Adipocyte (in vitro differentiated cells): ENCODE results near the gene SLX9.

Source experiments
- DNase-seq: peaks from one replicate; pipeline ENCODE4 v3.0.0-alpha.2; 2015; ENCODE audit warnings: low read depth
- H3K27me3 ChIP-seq: replicated peaks from 2 replicates; pipeline ENCODE4 v1.7.0; 2013; ENCODE audit warnings: mild to moderate bottlenecking, low read length, moderate library complexity; ENCODE audit not compliant: control insufficient read depth, insufficient read depth
- H3K36me3 ChIP-seq: 2 replicates; pipeline ENCODE4 v1.7.0; 2013; ENCODE audit warnings: low read length, mild to moderate bottlenecking, moderate library complexity; ENCODE audit not compliant: control insufficient read depth, insufficient read depth, severe bottlenecking
- H3K4me1 ChIP-seq: 2 replicates; pipeline ENCODE4 v1.7.0; 2013; ENCODE audit warnings: mild to moderate bottlenecking, low read length, moderate library complexity; ENCODE audit not compliant: control insufficient read depth, insufficient read depth
- H3K4me3 ChIP-seq: 2 replicates; pipeline ENCODE4 v1.7.0; 2013; ENCODE audit warnings: mild to moderate bottlenecking, low read length, moderate library complexity
- H3K9ac ChIP-seq: 2 replicates; pipeline ENCODE4 v1.7.0; 2013; ENCODE audit warnings: mild to moderate bottlenecking, low read length, moderate library complexity
- H3K9me3 ChIP-seq: 2 replicates; pipeline ENCODE4 v1.7.0; 2013; ENCODE audit warnings: mild to moderate bottlenecking, low read length, moderate library complexity; ENCODE audit not compliant: control insufficient read depth

The SLX9 gene

GRCh38 chr21:44996501-44996921 lies 56.7 kb downstream of the SLX9 start:
- peaks cover 8% of the 10 kb centered on the region for H3K27me3 ChIP-seq
- peaks cover 20% of the 10 kb centered on the region for H3K4me1 ChIP-seq
- H3K36me3 ChIP-seq = no peaks in the 10 kb centered on the region
- H3K9me3 ChIP-seq = no peaks in the 10 kb centered on the region
- H3K4me3 ChIP-seq = no peak overlapping the region
- no peak overlapping the region for H3K9ac ChIP-seq
- no peak for DNase-seq

- H3K27me3 ChIP-seq = peaks cover 4% of the 10 kb centered on the region
- no peaks in the 10 kb centered on the region for H3K36me3 ChIP-seq
- H3K4me3 ChIP-seq = no peak overlapping the region
- DNase-seq = no peak
- peaks cover 20% of the 10 kb centered on the region for H3K4me1 ChIP-seq
- H3K9ac ChIP-seq = no peak overlapping the region
- no peaks in the 10 kb centered on the region for H3K9me3 ChIP-seq
Measured at GRCh38 chr21:44996983-44997936, 57.4 kb downstream of the SLX9 start.

GRCh38 chr21:44998086-44998620 lies 58.3 kb downstream of the SLX9 start:
- Histone ChIP-seq H3K9ac (no peak overlapping the region), H3K27me3 (peaks cover 4% of the 10 kb centered on the region), H3K4me3 (no peak overlapping the region), H3K4me1 (peaks cover 21% of the 10 kb centered on the region), H3K36me3 (no peaks in the 10 kb centered on the region), H3K9me3 (no peaks in the 10 kb centered on the region)
- no peak for DNase-seq

GRCh38 chr21:44998621-44999427 lies 59.0 kb downstream of the SLX9 start:
- no peaks in the 10 kb centered on the region for H3K27me3 ChIP-seq
- no peak for DNase-seq
- H3K9ac ChIP-seq = no peak overlapping the region
- no peaks in the 10 kb centered on the region for H3K36me3 ChIP-seq
- no peaks in the 10 kb centered on the region for H3K9me3 ChIP-seq
- peaks cover 27% of the 10 kb centered on the region for H3K4me1 ChIP-seq
- H3K4me3 ChIP-seq = no peak overlapping the region

GRCh38 chr21:44999428-44999971 lies 59.7 kb downstream of the SLX9 start:
- H3K9me3 ChIP-seq = no peaks in the 10 kb centered on the region
- DNase-seq = no peak
- H3K36me3 ChIP-seq = no peaks in the 10 kb centered on the region
- peaks cover 21% of the 10 kb centered on the region for H3K4me1 ChIP-seq
- no peak overlapping the region for H3K9ac ChIP-seq
- no peaks in the 10 kb centered on the region for H3K27me3 ChIP-seq
- no peak overlapping the region for H3K4me3 ChIP-seq

- Histone ChIP-seq H3K9ac (no peak overlapping the region), H3K9me3 (no peaks in the 10 kb centered on the region), H3K4me1 (peaks cover 15% of the 10 kb centered on the region), H3K4me3 (no peak overlapping the region), H3K27me3 (no peaks in the 10 kb centered on the region), H3K36me3 (no peaks in the 10 kb centered on the region)
- DNase-seq = no peak
Measured at GRCh38 chr21:44999972-45000636, 60.3 kb downstream of the SLX9 start.

- DNase-seq = no peak
- peaks cover 15% of the 10 kb centered on the region for H3K4me1 ChIP-seq
- no peak overlapping the region for H3K9ac ChIP-seq
- H3K27me3 ChIP-seq = no peaks in the 10 kb centered on the region
- no peaks in the 10 kb centered on the region for H3K36me3 ChIP-seq
- no peak overlapping the region for H3K4me3 ChIP-seq
- peaks cover 2% of the 10 kb centered on the region for H3K9me3 ChIP-seq
Measured at GRCh38 chr21:45000637-45001133, 60.9 kb downstream of the SLX9 start.

GRCh38 chr21:45001134-45002095 lies 61.6 kb downstream of the SLX9 start:
- DNase-seq = peak; percentile 48
- H3K9ac ChIP-seq = no peak overlapping the region
- no peaks in the 10 kb centered on the region for H3K36me3 ChIP-seq
- H3K4me3 ChIP-seq = no peak overlapping the region
- H3K27me3 ChIP-seq = no peaks in the 10 kb centered on the region
- H3K4me1 ChIP-seq = peaks cover 15% of the 10 kb centered on the region
- peaks cover 7% of the 10 kb centered on the region for H3K9me3 ChIP-seq

- H3K9me3 ChIP-seq = peaks cover 9% of the 10 kb centered on the region
- no peak for DNase-seq
- no peak overlapping the region for H3K4me3 ChIP-seq
- H3K9ac ChIP-seq = no peak overlapping the region
- no peaks in the 10 kb centered on the region for H3K36me3 ChIP-seq
- H3K27me3 ChIP-seq = no peaks in the 10 kb centered on the region
- H3K4me1 ChIP-seq = peaks cover 15% of the 10 kb centered on the region
Measured at GRCh38 chr21:45002381-45003204, 62.8 kb downstream of the SLX9 start.
